Mesothelial cell of epicardium (in vitro differentiated cells): ENCODE measurements around the gene P4HB. TPM values are rescaled to one million over a fixed set of nuclear protein-coding genes. Genes with fewer than 3 reads are reported as not detected.

Experiments
- DNase-seq, 2 experiments: peaks; one replicate each; pipeline ENCODE4 v3.0.0; 2021; ENCODE audit warnings: low spot score in 2 of 2; ENCODE audit not compliant: unreplicated experiment in 2 of 2
- H3K27ac Mint-ChIP-seq: 2 replicates; pipeline ENCODE4 v1.8.0; 2021; ENCODE audit warnings: mixed read lengths
- H3K27me3 Mint-ChIP-seq: 2 replicates; pipeline ENCODE4 v1.8.0; 2021; ENCODE audit warnings: low read depth, mixed read lengths
- H3K36me3 Mint-ChIP-seq: 2 replicates; pipeline ENCODE4 v1.8.0; 2021; ENCODE audit warnings: mixed read lengths
- H3K4me1 Mint-ChIP-seq: 2 replicates; pipeline ENCODE4 v1.8.0; 2021; ENCODE audit warnings: mixed read lengths
- H3K4me3 Mint-ChIP-seq: 2 replicates; pipeline ENCODE4 v1.8.0; 2021; ENCODE audit warnings: mild to moderate bottlenecking, moderate library complexity, mixed read lengths
- H3K9me3 Mint-ChIP-seq: 2 replicates; pipeline ENCODE4 v1.8.0; 2021; ENCODE audit warnings: mixed read lengths
- CTCF ChIP-seq: fragments of 200-600 bp; sonication (generic); IDR thresholded peaks from one replicate; pipeline ENCODE4 v1.5.0; 2021; ENCODE audit warnings: antibody characterized with exemption; ENCODE audit not compliant: unreplicated experiment
- total RNA-seq: library from RNA; stranded (reverse); gene quantifications from 3 replicates; pipeline ENCODE4 v1.2.1, GENCODE V29; 2021

P4HB gene
- total RNA-seq, 1 donor from 2014 or later, result 433 TPM

GRCh38 chr17:81902653-81903414 lies 42.5 kb upstream of the P4HB start:
- Mint-ChIP-seq H3K4me3 (peak overlapping the region; percentile 36), H3K9me3 (no peaks in the 10 kb centered on the region), H3K27ac (no peak overlapping the region), H3K4me1 (no peaks in the 10 kb centered on the region), H3K36me3 (peaks cover 9% of the 10 kb centered on the region), H3K27me3 (peaks cover 17% of the 10 kb centered on the region)
- TF ChIP-seq CTCF, result no peak
- no peak for DNase-seq

- Mint-ChIP-seq H3K4me1 (no peaks in the 10 kb centered on the region), H3K36me3 (peaks cover 10% of the 10 kb centered on the region), H3K4me3 (peak within 1 kb of the TSS; percentile 36), H3K27me3 (peaks cover 17% of the 10 kb centered on the region), H3K27ac (no peak within 1 kb of the TSS), H3K9me3 (no peaks in the 10 kb centered on the region)
- TF ChIP-seq CTCF, result no peak
- DNase-seq, result peak in 1 of 2 experiments; percentile 23
Measured at GRCh38 chr17:81902023-81902652, 41.8 kb upstream of the P4HB start, which contains the start of gene NPB. Gene NPB (plus strand): TSS chr17:81902238. CDS start chr17:81902278, 40 bp downstream.

GRCh38 chr17:81901167-81902022 lies 41.1 kb upstream of the P4HB start:
- H3K36me3 Mint-ChIP-seq, result peaks cover 10% of the 10 kb centered on the region
- H3K4me3 Mint-ChIP-seq, result peak overlapping the region; percentile 16
- H3K9me3 Mint-ChIP-seq, result no peaks in the 10 kb centered on the region
- H3K4me1 Mint-ChIP-seq, result no peaks in the 10 kb centered on the region
- H3K27me3 Mint-ChIP-seq, result peaks cover 17% of the 10 kb centered on the region
- H3K27ac Mint-ChIP-seq, result no peak overlapping the region
- no peak for TF ChIP-seq CTCF
- DNase-seq, result no peak

GRCh38 chr17:81900181-81900820 lies 40.0 kb upstream of the P4HB start:
- Mint-ChIP-seq H3K4me1 (no peaks in the 10 kb centered on the region), H3K9me3 (no peaks in the 10 kb centered on the region), H3K4me3 (no peak overlapping the region), H3K27ac (no peak overlapping the region), H3K36me3 (peaks cover 12% of the 10 kb centered on the region), H3K27me3 (peaks cover 17% of the 10 kb centered on the region)
- peak in 1 of 2 experiments; percentile 12 for DNase-seq
- TF ChIP-seq CTCF, result no peak

- peak in 1 of 2 experiments; percentile 16 for DNase-seq
- Mint-ChIP-seq H3K27me3 (peaks cover 17% of the 10 kb centered on the region), H3K4me3 (no peak overlapping the region), H3K9me3 (no peaks in the 10 kb centered on the region), H3K27ac (no peak overlapping the region), H3K4me1 (no peaks in the 10 kb centered on the region), H3K36me3 (peaks cover 12% of the 10 kb centered on the region)
- TF ChIP-seq CTCF, result no peak
Measured at GRCh38 chr17:81899514-81900166, 39.3 kb upstream of the P4HB start.
